Measurements from ENCODE around the gene BMP5.

Gene BMP5

GRCh38 chr6:55704421-55704820 is 171.0 kb downstream of the BMP5 start:
- DNase-seq = no peak
